SK-N-SH (cell line): Measurements from ENCODE around the gene HCRTR2. TPM values are rescaled to one million over a fixed set of nuclear protein-coding genes. Genes with fewer than 3 reads are reported as not detected.

Source experiments
- CTCF ChIA-PET: fragments of 300-600, 350-600 bp; formaldehyde crosslinking; extraction: SDS; loops from one replicate; lab custom pipeline; 2021; lab: Yijun Ruan, JAX
- POLR2A ChIA-PET: fragments of 350-600 bp; sonication (Branson Sonifier 250); formaldehyde crosslinking; extraction: SDS; loops from one replicate; lab custom pipeline; 2020; ENCODE audit warnings: antibody characterized with exemption, inconsistent platforms; lab: Yijun Ruan, JAX
- DNase-seq: peaks from one replicate; pipeline ENCODE4 v3.0.0; 2012
- H2AFZ ChIP-seq: fragments of 200-600 bp; sonication (generic); 2 replicates; pipeline ENCODE4 v1.8.1; 2016; ENCODE audit warnings: antibody characterized with exemption, mild to moderate bottlenecking, low read depth
- H3F3A ChIP-seq: fragments of 200-600 bp; sonication (generic); replicated peaks from 2 replicates; pipeline ENCODE3; 2016; ENCODE audit warnings: antibody characterized with exemption, mild to moderate bottlenecking; ENCODE audit not compliant: insufficient read depth
- H3K27ac ChIP-seq, 2 experiments: fragments of 200-500 bp in 1 of 2; fragments of 200-600 bp in 1 of 2; sonication (Bioruptor generic) in 1 of 2; sonication (generic), shearing (Covaris generic) in 1 of 2; 2 replicates each; pipeline versions ENCODE4 v1.5.1 to v1.6.1; 2014 to 2016; ENCODE audit warnings: low read depth in 2 of 2, inconsistent platforms in 1 of 2, low read length in 1 of 2, mild to moderate bottlenecking in 1 of 2, mixed read lengths in 1 of 2
- H3K27me3 ChIP-seq: fragments of 200-600 bp; sonication (generic), shearing (Covaris generic); 2 replicates; pipeline ENCODE4 v1.6.1; 2016; ENCODE audit warnings: mixed run types; ENCODE audit not compliant: insufficient read depth
- H3K36me3 ChIP-seq, 2 experiments: fragments of 200-500 bp in 1 of 2; fragments of 200-600 bp in 1 of 2; sonication (Bioruptor generic) in 1 of 2; sonication (generic) in 1 of 2; replicated peaks in 1 of 2; 2 replicates each; pipeline versions ENCODE3 to v1.5.1; 2014 to 2016; ENCODE audit warnings: low read length in 1 of 2, mild to moderate bottlenecking in 1 of 2; ENCODE audit not compliant: insufficient read depth in 2 of 2, control insufficient read depth in 1 of 2
- H3K4me1 ChIP-seq, 2 experiments: fragments of 200-500 bp in 1 of 2; fragments of 200-600 bp in 1 of 2; sonication (Bioruptor generic) in 1 of 2; sonication (generic), shearing (Covaris generic) in 1 of 2; 2 replicates each; pipeline versions ENCODE4 v1.5.1 to v1.6.1; 2014 to 2016; ENCODE audit warnings: low read depth in 1 of 2, low read length in 1 of 2, mixed run types in 1 of 2; ENCODE audit not compliant: insufficient read depth in 2 of 2, control insufficient read depth in 1 of 2
- H3K4me2 ChIP-seq: fragments of 200-600 bp; sonication (generic), shearing (Covaris generic); 2 replicates; pipeline ENCODE4 v1.6.1; 2017; ENCODE audit warnings: mixed run types
- H3K4me3 ChIP-seq, 2 experiments: fragments of 200-500 bp in 1 of 2; fragments of 200-600 bp in 1 of 2; sonication (Bioruptor generic) in 1 of 2; sonication (generic), shearing (Covaris generic) in 1 of 2; 2 replicates each; pipeline versions ENCODE4 v1.5.1 to v1.8.1; 2014 to 2016; ENCODE audit warnings: low read depth in 2 of 2, inconsistent platforms in 1 of 2, low read length in 1 of 2, mild to moderate bottlenecking in 1 of 2, mixed read lengths in 1 of 2, moderate library complexity in 1 of 2
- H3K79me2 ChIP-seq: fragments of 200-600 bp; sonication (generic); 2 replicates; pipeline ENCODE4 v1.8.1; 2017; ENCODE audit warnings: mild to moderate bottlenecking; ENCODE audit not compliant: insufficient read depth
- H3K9ac ChIP-seq: fragments of 200-600 bp; sonication (generic); 2 replicates; pipeline ENCODE4 v1.6.1; 2017; ENCODE audit warnings: mixed run types
- H3K9me2 ChIP-seq: fragments of 200-600 bp; sonication (generic); 2 replicates; pipeline ENCODE4 v1.6.1; 2017; ENCODE audit warnings: mixed run types
- H3K9me3 ChIP-seq: fragments of 200-600 bp; sonication (generic); 2 replicates; pipeline ENCODE4 v1.6.1; 2017; ENCODE audit warnings: mixed run types, mild to moderate bottlenecking, moderate library complexity
- H4K20me1 ChIP-seq: fragments of 200-600 bp; sonication (generic); 2 replicates; pipeline ENCODE4 v1.6.1; 2017; ENCODE audit warnings: mild to moderate bottlenecking, mixed run types; ENCODE audit not compliant: insufficient read depth
- ELF1 ChIP-seq: IDR thresholded peaks from 2 replicates; pipeline ENCODE4 v1.4.0; 2012
- EP300 ChIP-seq, 2 experiments: IDR thresholded peaks; 2 replicates each; pipeline versions ENCODE4 v1.4.0 to v1.6.1; 2012; ENCODE audit warnings: borderline replicate concordance in 1 of 2, low read depth in 1 of 2, low read length in 1 of 2
- EZH2phosphoT487 ChIP-seq: fragments of 200-600 bp; sonication (generic); IDR thresholded peaks from 2 replicates; pipeline ENCODE4 v1.6.1; 2017; ENCODE audit warnings: low read depth, mixed run types, mild to moderate bottlenecking, antibody characterized with exemption, moderate library complexity, borderline replicate concordance
- FOSL2 ChIP-seq: IDR thresholded peaks from 2 replicates; pipeline ENCODE4 v1.4.0; 2012; ENCODE audit warnings: low read depth, mild to moderate bottlenecking, moderate library complexity, borderline replicate concordance
- FOXM1 ChIP-seq: IDR thresholded peaks from 2 replicates; pipeline ENCODE4 v1.4.0; 2012; ENCODE audit warnings: low read depth, mild to moderate bottlenecking
- GABPA ChIP-seq: IDR thresholded peaks from 2 replicates; pipeline ENCODE4 v1.4.0; 2012; ENCODE audit warnings: low read depth, mild to moderate bottlenecking
- MEF2A ChIP-seq: IDR thresholded peaks from 2 replicates; pipeline ENCODE4 v1.4.0; 2012; ENCODE audit warnings: low read depth, borderline replicate concordance
- MXI1 ChIP-seq: IDR thresholded peaks from 2 replicates; pipeline ENCODE4 v1.6.1; 2012; ENCODE audit warnings: mild to moderate bottlenecking, low read depth, low read length, improper control_type of control experiment
- NFIC ChIP-seq: IDR thresholded peaks from 2 replicates; pipeline ENCODE4 v1.4.0; 2012; ENCODE audit warnings: borderline replicate concordance
- NRF1 ChIP-seq: IDR thresholded peaks from 2 replicates; pipeline ENCODE4 v1.6.1; 2012; ENCODE audit warnings: low read depth, mild to moderate bottlenecking, low read length
- POLR2AphosphoS5 ChIP-seq: IDR thresholded peaks from 2 replicates; pipeline ENCODE4 v1.6.1; 2012; ENCODE audit warnings: low read depth, low read length
- SMC3 ChIP-seq: IDR thresholded peaks from 2 replicates; pipeline ENCODE4 v1.6.1; 2012; ENCODE audit warnings: low read depth, low read length, improper control_type of control experiment
- TCF12 ChIP-seq: IDR thresholded peaks from 2 replicates; pipeline ENCODE4 v1.4.0; 2012
- WGBS: methylation state at CpG from one replicate; pipeline ENCODE4 v1.1.6; 2017; ENCODE audit warnings: low lambda C conversion rate; 5-methylcytosine and 5-hydroxymethylcytosine counted together
- polyA plus RNA-seq, 3 experiments: library from polyadenylated mRNA; depleted of rRNA; stranded (reverse); fragments of >200 nt; gene quantifications; 2 replicates each; pipeline ENCODE4 v1.2.3, GENCODE V29; 2012
- TF ChIP-seq, protein P1 (sequence below): IDR thresholded peaks from 2 replicates; pipeline ENCODE4 v1.4.0; 2012; ENCODE audit warnings: low read depth, borderline replicate concordance
- TF ChIP-seq, protein P2 (sequence below): IDR thresholded peaks from 2 replicates; pipeline ENCODE4 v1.6.1; 2012; ENCODE audit warnings: mild to moderate bottlenecking, low read depth, low read length, moderate library complexity
- TF ChIP-seq, protein P3 (sequence below): fragments of 150-350 bp; IDR thresholded peaks from 2 replicates; pipeline ENCODE4 v1.6.1; 2016; ENCODE audit warnings: mild to moderate bottlenecking, low read depth, low read length

HCRTR2 gene
- polyA plus RNA-seq, 1 of the 3 experiments (the other 2 are of a cell fraction), result not detected

DNA sequence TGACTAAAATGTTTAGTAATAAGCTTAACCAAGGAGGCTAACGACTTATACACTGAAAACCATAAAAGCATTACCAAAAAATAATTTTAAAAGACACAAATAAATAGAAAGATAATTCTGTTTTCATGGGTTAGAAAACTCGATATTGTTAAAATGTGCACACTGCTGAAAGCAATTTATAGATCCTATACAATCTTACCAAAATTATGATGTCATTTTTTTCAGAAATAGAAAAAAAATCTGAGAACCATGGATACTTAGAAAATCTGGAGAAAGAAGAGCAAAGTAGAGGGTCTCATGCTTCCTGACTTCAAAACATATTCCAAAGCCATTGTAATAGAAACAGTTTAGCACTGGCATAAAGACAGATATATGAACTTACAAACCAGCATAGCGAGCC, 46.6 kb downstream of the HCRTR2 start:
- Histone ChIP-seq H3K4me3 (no peak overlapping the region), H4K20me1 (no peaks in the 10 kb centered on the region), H3K9ac (no peak overlapping the region), H3K27me3 (no peaks in the 10 kb centered on the region), H3K27ac (no peak overlapping the region), H3K79me2 (no peaks in the 10 kb centered on the region), H3K4me2 (no peak overlapping the region), H3K4me1 (no peaks in the 10 kb centered on the region), H3K9me3 (no peaks in the 10 kb centered on the region), H2AFZ (no peak overlapping the region), H3K36me3 (no peaks in the 10 kb centered on the region), H3F3A (no peaks in the 10 kb centered on the region), H3K9me2 (no peaks in the 10 kb centered on the region)
- DNase-seq, result no peak
- 3% methylated on average over 3 of the region's 3 CpGs for WGBS
- TF ChIP-seq MXI1, result no peak
- TF ChIP-seq FOSL2, result no peak
- TF ChIP-seq FOXM1, result no peak
- TF ChIP-seq ELF1, result no peak
- TF ChIP-seq, protein P1, sequence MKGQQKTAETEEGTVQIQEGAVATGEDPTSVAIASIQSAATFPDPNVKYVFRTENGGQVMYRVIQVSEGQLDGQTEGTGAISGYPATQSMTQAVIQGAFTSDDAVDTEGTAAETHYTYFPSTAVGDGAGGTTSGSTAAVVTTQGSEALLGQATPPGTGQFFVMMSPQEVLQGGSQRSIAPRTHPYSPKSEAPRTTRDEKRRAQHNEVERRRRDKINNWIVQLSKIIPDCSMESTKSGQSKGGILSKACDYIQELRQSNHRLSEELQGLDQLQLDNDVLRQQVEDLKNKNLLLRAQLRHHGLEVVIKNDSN, result no peak
- TF ChIP-seq, protein P2, sequence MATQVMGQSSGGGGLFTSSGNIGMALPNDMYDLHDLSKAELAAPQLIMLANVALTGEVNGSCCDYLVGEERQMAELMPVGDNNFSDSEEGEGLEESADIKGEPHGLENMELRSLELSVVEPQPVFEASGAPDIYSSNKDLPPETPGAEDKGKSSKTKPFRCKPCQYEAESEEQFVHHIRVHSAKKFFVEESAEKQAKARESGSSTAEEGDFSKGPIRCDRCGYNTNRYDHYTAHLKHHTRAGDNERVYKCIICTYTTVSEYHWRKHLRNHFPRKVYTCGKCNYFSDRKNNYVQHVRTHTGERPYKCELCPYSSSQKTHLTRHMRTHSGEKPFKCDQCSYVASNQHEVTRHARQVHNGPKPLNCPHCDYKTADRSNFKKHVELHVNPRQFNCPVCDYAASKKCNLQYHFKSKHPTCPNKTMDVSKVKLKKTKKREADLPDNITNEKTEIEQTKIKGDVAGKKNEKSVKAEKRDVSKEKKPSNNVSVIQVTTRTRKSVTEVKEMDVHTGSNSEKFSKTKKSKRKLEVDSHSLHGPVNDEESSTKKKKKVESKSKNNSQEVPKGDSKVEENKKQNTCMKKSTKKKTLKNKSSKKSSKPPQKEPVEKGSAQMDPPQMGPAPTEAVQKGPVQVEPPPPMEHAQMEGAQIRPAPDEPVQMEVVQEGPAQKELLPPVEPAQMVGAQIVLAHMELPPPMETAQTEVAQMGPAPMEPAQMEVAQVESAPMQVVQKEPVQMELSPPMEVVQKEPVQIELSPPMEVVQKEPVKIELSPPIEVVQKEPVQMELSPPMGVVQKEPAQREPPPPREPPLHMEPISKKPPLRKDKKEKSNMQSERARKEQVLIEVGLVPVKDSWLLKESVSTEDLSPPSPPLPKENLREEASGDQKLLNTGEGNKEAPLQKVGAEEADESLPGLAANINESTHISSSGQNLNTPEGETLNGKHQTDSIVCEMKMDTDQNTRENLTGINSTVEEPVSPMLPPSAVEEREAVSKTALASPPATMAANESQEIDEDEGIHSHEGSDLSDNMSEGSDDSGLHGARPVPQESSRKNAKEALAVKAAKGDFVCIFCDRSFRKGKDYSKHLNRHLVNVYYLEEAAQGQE, result no peak
- TF ChIP-seq, protein P3, sequence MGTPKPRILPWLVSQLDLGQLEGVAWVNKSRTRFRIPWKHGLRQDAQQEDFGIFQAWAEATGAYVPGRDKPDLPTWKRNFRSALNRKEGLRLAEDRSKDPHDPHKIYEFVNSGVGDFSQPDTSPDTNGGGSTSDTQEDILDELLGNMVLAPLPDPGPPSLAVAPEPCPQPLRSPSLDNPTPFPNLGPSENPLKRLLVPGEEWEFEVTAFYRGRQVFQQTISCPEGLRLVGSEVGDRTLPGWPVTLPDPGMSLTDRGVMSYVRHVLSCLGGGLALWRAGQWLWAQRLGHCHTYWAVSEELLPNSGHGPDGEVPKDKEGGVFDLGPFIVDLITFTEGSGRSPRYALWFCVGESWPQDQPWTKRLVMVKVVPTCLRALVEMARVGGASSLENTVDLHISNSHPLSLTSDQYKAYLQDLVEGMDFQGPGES, result no peak
- no peak for TF ChIP-seq EP300 (IDR thresholded peaks at IDR 0.05; ENCODE audit: borderline replicate concordance in 1 of 2, low read depth in 1 of 2, low read length in 1 of 2)
- TF ChIP-seq TCF12, result no peak
- no peak for TF ChIP-seq SMC3
- TF ChIP-seq NFIC, result no peak
- ChIA-PET POLR2A (no interaction called here), CTCF (no interaction called here)

DNA sequence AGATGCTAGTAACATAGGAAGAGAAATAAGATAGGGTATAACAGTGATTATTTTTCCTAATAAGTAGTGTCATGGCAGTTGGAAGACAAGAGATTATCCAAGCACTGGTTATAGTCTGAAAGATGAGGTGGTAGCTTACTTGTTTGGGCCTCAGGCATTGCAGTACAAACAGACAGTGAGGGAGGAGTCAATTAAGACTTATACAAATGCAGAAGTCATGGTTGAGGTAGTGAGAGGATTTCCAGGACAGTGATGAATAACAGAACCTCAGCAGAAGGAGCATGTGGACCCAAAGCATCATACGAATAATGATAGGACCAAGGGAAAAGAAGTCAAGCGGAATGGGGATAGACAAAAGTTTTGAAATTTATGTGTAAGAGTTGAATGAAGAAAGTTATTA, 53.5 kb downstream of the HCRTR2 start:
- no peak overlapping the region for H3K4me3 ChIP-seq
- no peak overlapping the region for H3K4me2 ChIP-seq
- H3K36me3 ChIP-seq, result no peaks in the 10 kb centered on the region
- no peaks in the 10 kb centered on the region; the same call in 1 of the 2 replicates for H3K27me3 ChIP-seq
- 4% methylated on average over 2 of the region's 2 CpGs for WGBS
- H2AFZ ChIP-seq, result no peak overlapping the region
- H3F3A ChIP-seq, result no peaks in the 10 kb centered on the region
- TF ChIP-seq EZH2phosphoT487, result no peak
- no peak for TF ChIP-seq NRF1
- no peak for TF ChIP-seq POLR2AphosphoS5
- TF ChIP-seq NFIC, result no peak
- TF ChIP-seq MEF2A, result no peak
- no peak for TF ChIP-seq GABPA
- TF ChIP-seq, protein P3, result no peak
- TF ChIP-seq MXI1, result no peak
- TF ChIP-seq FOSL2, result no peak
- TF ChIP-seq, all 33 proteins: peak for 0
- POLR2A ChIA-PET, result no interaction called here
- Histone ChIP-seq H3K27ac (no peak overlapping the region), H3K79me2 (no peaks in the 10 kb centered on the region), H3K4me1 (no peaks in the 10 kb centered on the region), H4K20me1 (no peaks in the 10 kb centered on the region), H3K9me3 (no peaks in the 10 kb centered on the region), H3K9ac (no peak overlapping the region), H3K9me2 (no peaks in the 10 kb centered on the region)
- no peak for DNase-seq
- CTCF ChIA-PET, result no interaction called here
